Common myeloid progenitor, CD34-positive (primary cell): Measurements from ENCODE around the gene LTA4H.

Experiments used
- CTCF ChIA-PET: fragments of 350-600 bp; sonication (Branson Sonifier 250); formaldehyde crosslinking; loops from one replicate; lab custom pipeline; 2021; ENCODE audit warnings: antibody characterized with exemption; lab: Charles Lee
- POLR2A ChIA-PET: fragments of 350-600 bp; sonication (Branson Sonifier 250); formaldehyde crosslinking; loops from one replicate; lab custom pipeline; 2021; ENCODE audit warnings: antibody characterized with exemption; lab: Charles Lee
- DNase-seq, 3 donors: peaks; one replicate each; pipeline versions ENCODE4 v3.0.0 to v3.0.0-alpha.2; 2013
- H3K27ac ChIP-seq, 2 experiments: 1 replicate in 1 of 2; 2 replicates in 1 of 2; pipeline ENCODE4 v1.7.0; 2013; ENCODE audit warnings: inconsistent platforms in 2 of 2, low read length in 2 of 2, mild to moderate bottlenecking in 2 of 2, low read depth in 1 of 2, moderate library complexity in 1 of 2; ENCODE audit not compliant: severe bottlenecking in 2 of 2, insufficient read depth in 1 of 2, poor library complexity in 1 of 2
- H3K27me3 ChIP-seq, 5 experiments: replicated peaks in 2 of 5; 1 replicate in 3 of 5; 2 replicates in 2 of 5; pipeline versions ENCODE4 v1.6.1 to v1.7.0; 2013; ENCODE audit warnings: low read length in 4 of 5, mild to moderate bottlenecking in 2 of 5, moderate library complexity in 2 of 5, inconsistent platforms in 1 of 5; ENCODE audit not compliant: insufficient read depth in 5 of 5, control insufficient read depth in 4 of 5
- H3K36me3 ChIP-seq, 4 experiments: 1 replicate in 2 of 4; 2 replicates in 2 of 4; pipeline versions ENCODE4 v1.6.1 to v1.7.0; 2013; ENCODE audit warnings: low read length in 3 of 4, control low read depth in 1 of 4, mild to moderate bottlenecking in 1 of 4; ENCODE audit not compliant: control insufficient read depth in 4 of 4, insufficient read depth in 4 of 4
- H3K4me1 ChIP-seq, 4 experiments: 1 replicate in 3 of 4; 2 replicates in 1 of 4; pipeline versions ENCODE4 v1.6.1 to v1.7.1; 2013; ENCODE audit warnings: low read length in 3 of 4, mild to moderate bottlenecking in 3 of 4, control low read depth in 1 of 4, inconsistent platforms in 1 of 4, moderate library complexity in 1 of 4; ENCODE audit not compliant: control insufficient read depth in 4 of 4, insufficient read depth in 4 of 4; ENCODE audit errors: control extremely low read depth in 1 of 4
- H3K4me3 ChIP-seq, 7 experiments: 1 replicate in 4 of 7; 2 replicates in 3 of 7; pipeline versions ENCODE4 v1.5.1 to v1.7.0; 2013; ENCODE audit warnings: mild to moderate bottlenecking in 7 of 7, low read length in 6 of 7, moderate library complexity in 6 of 7, inconsistent platforms in 2 of 7, low read depth in 2 of 7, control low read depth in 1 of 7; ENCODE audit not compliant: insufficient read depth in 4 of 7, control insufficient read depth in 1 of 7; ENCODE audit errors: extremely low read depth in 1 of 7
- H3K9me3 ChIP-seq, 5 experiments: 1 replicate in 4 of 5; 2 replicates in 1 of 5; pipeline versions ENCODE4 v1.6.1 to v1.7.1; 2013; ENCODE audit warnings: low read length in 4 of 5, mild to moderate bottlenecking in 2 of 5, inconsistent platforms in 1 of 5, low read depth in 1 of 5, moderate library complexity in 1 of 5; ENCODE audit not compliant: control insufficient read depth in 4 of 5, insufficient read depth in 2 of 5; ENCODE audit errors: control extremely low read depth in 1 of 5
- WGBS: methylation state at CpG from one replicate; pipeline ENCODE4 v1.1.5; 2013; ENCODE audit not compliant: insufficient coverage; 5-methylcytosine and 5-hydroxymethylcytosine counted together

The LTA4H gene

DNA sequence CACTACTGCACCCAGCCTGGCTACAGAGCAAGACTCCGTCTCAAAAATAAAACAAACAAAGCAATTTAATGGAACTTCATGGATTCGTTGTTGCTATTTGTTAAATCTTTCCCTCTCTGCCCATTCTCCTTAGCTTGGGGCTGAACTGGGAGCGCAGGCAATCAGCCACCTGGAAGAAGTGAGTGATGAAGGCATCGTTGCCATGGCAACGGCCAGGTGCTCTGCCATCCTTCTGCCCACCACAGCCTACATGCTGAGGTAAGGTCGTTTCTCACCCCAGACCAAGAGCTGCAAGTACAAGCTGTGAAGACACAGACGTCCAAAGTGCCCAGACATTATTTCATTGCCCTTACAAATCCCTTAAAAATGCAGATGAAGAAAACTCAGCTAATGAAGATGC lies 73.2 kb downstream of the LTA4H start:
- H3K27ac ChIP-seq: no peak overlapping the region
- 95% methylated on average over 6 of the region's 7 CpGs for WGBS
- H3K9me3 ChIP-seq: no peaks in the 10 kb centered on the region
- H3K27me3 ChIP-seq: peaks cover 0 to 2% (median 0%) of the 10 kb centered on the region in 5 experiments
- ChIA-PET CTCF (interaction anchor here (0.8 to 1.9 kb wide), 7 partner anchors 12 to 44 kb away, joined by 3 to 9 read pairs (median 3); partner anchors contain the start of genes AMDHD1 and CCDC38), POLR2A (no interaction called here)
- H3K4me1 ChIP-seq: peaks cover 0 to 4% (median 0%) of the 10 kb centered on the region in 4 experiments
- H3K36me3 ChIP-seq: no peaks in the 10 kb centered on the region
- DNase-seq: no peak
- H3K4me3 ChIP-seq: no peak overlapping the region

DNA sequence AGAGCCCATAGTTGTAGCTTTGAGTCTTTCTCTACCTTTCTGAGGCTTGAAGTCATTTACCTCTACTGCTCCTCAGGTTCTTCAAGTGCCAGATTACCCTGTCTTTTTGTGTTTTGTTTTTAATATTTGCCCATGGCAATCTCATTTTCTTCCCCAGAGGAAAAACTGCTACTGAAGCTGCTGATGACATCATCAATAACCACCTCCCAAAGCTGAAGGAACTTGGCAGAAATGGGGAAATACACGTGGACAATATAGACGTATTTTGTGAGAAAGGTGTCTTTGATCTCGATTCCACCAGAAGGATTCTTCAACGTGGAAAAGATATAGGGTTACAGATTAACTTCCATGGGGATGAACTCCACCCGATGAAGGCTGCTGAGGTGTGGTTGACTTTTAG lies 75.1 kb downstream of the LTA4H start:
- CTCF ChIA-PET: interaction anchor here (1.4 to 4.5 kb wide), 2 partner anchors 39 to 42 kb away, joined by 3 to 32 read pairs; no protein-coding TSS in a partner anchor
- 100% methylated on average over 1 of the region's 5 CpGs for WGBS
- Histone ChIP-seq H3K36me3 (no peaks in the 10 kb centered on the region), H3K4me1 (peaks cover 0 to 4% (median 0%) of the 10 kb centered on the region in 4 experiments), H3K9me3 (no peaks in the 10 kb centered on the region), H3K27me3 (peaks cover 0 to 2% (median 0%) of the 10 kb centered on the region in 5 experiments), H3K27ac (no peak overlapping the region), H3K4me3 (no peak overlapping the region)
- POLR2A ChIA-PET: no interaction called here
- no peak for DNase-seq

DNA sequence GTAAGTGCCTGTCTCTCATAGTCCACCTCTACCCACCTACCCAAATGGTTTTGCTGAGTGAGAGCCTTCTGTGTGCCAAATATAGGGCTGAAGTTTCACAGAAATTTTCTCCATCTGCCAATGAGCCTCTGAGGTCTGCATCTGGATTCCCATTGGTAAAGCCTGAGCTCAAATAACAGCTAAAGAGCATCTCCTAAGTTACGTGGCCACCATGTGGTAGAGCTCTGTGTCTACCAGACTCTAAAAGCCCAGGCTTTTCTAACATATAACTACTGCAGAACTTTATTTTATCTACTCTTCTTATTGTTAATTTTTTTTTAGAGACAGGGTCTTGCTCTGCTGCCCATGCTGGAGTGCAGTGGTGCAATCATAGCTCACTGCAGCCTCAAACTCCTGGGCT lies 76.3 kb downstream of the LTA4H start:
- WGBS: no CpG with 5 or more reads among the region's 1 CpG
- ChIA-PET POLR2A (no interaction called here), CTCF (interaction anchor here (0.9 to 4.5 kb wide), 6 partner anchors 40 to 557 kb away, joined by 3 to 32 read pairs (median 4); no protein-coding TSS in a partner anchor)
- no peak overlapping the region for H3K4me3 ChIP-seq
- H3K9me3 ChIP-seq: no peaks in the 10 kb centered on the region
- H3K4me1 ChIP-seq: peaks cover 0 to 4% (median 0%) of the 10 kb centered on the region in 4 experiments
- no peak overlapping the region for H3K27ac ChIP-seq
- DNase-seq: peak; percentile 28 to 58 (median 58)
- peaks cover 0 to 2% (median 0%) of the 10 kb centered on the region in 5 experiments for H3K27me3 ChIP-seq
- H3K36me3 ChIP-seq: no peaks in the 10 kb centered on the region

DNA sequence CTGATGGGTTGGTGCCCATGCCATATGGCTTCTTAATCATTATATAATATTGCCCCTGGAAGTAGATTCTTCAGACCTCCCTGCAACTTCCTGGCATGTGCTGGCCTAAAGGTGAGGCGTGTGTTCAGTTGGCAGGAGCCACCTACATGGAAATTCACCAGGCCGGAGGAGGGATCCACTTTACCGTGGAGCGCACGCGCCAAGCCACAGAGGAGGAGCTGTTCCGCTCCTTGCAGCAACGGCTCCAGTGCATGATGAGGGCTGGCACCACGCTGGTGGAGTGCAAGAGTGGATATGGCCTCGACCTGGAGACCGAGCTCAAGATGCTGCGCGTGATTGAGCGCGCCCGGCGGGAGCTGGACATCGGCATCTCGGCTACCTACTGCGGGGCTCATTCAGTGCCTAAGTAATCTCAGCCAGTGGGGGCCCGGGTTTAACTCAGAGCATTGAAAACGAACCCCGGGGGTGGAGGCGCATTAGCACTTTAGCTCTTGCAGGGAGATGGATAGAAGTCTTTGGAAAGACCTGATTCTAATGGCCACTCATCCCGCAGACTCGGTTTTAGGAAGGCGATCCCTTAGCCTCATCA lies 78.7 kb downstream of the LTA4H start:
- Histone ChIP-seq H3K36me3 (no peaks in the 10 kb centered on the region), H3K4me3 (no peak overlapping the region), H3K27me3 (peaks cover 0 to 2% (median 0%) of the 10 kb centered on the region in 5 experiments), H3K27ac (no peak overlapping the region), H3K4me1 (no peaks in the 10 kb centered on the region), H3K9me3 (no peaks in the 10 kb centered on the region)
- CTCF ChIA-PET: interaction anchor here (4.5 to 5.1 kb wide), 2 partner anchors 14 to 39 kb away, joined by 30 to 32 read pairs; partner anchors contain the start of genes AMDHD1 and CCDC38
- POLR2A ChIA-PET: no interaction called here
- 87% methylated on average over 24 of the region's 27 CpGs for WGBS
- no peak for DNase-seq

DNA sequence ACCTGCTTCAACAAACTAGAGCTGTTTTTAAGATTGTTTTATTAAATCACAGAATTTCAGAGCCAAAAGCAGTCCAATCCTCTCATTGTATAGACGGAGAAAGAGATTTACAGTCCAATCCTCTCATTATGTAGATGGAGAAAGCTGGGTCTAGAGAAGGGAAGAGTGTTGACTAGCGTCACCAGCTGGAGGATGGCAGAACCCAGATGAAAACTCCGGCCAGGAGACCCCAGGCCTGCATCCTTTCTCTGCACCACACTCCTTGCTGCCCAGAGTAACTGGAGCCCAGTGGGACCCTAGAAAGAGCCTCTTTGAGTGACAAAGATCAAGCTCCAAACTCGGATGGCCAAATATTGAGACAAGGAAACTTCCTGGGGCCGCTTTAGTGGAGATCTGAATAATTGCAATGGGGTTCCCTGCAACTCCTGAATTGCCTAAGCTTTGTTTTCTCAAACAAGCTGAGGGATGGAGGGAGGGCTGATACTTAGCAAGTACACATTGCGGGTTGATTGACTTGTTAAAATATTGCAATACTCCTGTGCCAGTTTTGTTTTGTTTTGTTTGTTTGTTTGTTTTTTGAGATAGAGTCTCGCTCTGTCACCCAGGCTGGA lies 79.7 kb downstream of the LTA4H start:
- peaks cover 0 to 2% (median 0%) of the 10 kb centered on the region in 5 experiments for H3K27me3 ChIP-seq
- POLR2A ChIA-PET: no interaction called here
- H3K4me1 ChIP-seq: no peaks in the 10 kb centered on the region
- no peak overlapping the region for H3K4me3 ChIP-seq
- no peak for DNase-seq
- CTCF ChIA-PET: interaction anchor here (0.7 to 5.1 kb wide), 3 partner anchors 10 to 56 kb away, joined by 3 to 30 read pairs (median 3); partner anchors contain the start of genes AMDHD1 and CCDC38
- H3K27ac ChIP-seq: no peak overlapping the region
- H3K9me3 ChIP-seq: no peaks in the 10 kb centered on the region
- 100% methylated on average over 3 of the region's 7 CpGs for WGBS
- no peaks in the 10 kb centered on the region for H3K36me3 ChIP-seq

DNA sequence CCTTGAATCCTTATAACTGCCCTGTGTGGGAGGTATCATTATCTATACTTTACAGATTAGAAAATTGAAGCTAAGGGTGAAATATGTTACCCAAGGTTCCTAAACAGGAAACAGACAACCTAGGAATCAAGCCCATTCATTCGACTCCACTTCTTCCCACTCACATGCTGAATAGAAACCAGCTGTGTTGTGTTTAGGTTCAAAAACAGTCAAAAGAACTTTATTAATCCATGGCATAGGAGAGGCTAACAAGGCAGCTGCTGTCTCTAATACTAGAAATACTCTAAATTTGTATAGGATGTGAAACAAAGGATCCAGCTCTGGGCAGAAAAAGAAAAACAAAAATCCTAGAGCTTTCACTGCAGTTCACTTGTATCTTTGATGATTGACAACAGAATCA lies 82.4 kb downstream of the LTA4H start:
- Histone ChIP-seq H3K9me3 (no peaks in the 10 kb centered on the region), H3K4me1 (no peaks in the 10 kb centered on the region), H3K27me3 (no peaks in the 10 kb centered on the region), H3K4me3 (no peak overlapping the region), H3K27ac (no peak overlapping the region), H3K36me3 (no peaks in the 10 kb centered on the region)
- DNase-seq: no peak
- WGBS: no CpG with 5 or more reads among the region's 1 CpG
- CTCF ChIA-PET: interaction anchor here (0.7 to 5.1 kb wide), 3 partner anchors 10 to 47 kb away, joined by 3 to 30 read pairs (median 3); partner anchors contain the start of genes AMDHD1 and CCDC38
- POLR2A ChIA-PET: interaction anchor here (1.4 kb wide), 1 partner anchor 9 kb away, joined by 4 read pairs; no protein-coding TSS in a partner anchor

DNA sequence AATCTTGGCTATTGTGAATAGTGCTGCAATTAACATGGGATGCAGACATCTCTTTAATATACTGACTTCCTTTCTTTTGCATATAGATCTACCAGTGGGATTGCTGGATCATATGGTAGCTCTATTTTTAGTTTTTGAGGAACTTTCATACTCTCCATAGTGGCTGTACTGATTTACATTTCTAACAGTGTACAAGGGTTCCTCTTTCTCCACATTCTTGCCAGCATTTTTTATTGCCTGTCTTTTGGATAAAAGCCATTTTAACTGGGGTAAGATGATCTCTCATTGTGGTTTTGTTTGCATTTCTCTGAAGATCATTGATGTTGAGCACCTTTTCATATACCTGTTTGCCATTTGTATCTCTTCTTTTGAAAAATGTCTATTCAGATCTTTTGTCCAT lies 83.9 kb downstream of the LTA4H start:
- Histone ChIP-seq H3K4me3 (no peak overlapping the region), H3K27me3 (no peaks in the 10 kb centered on the region), H3K4me1 (no peaks in the 10 kb centered on the region), H3K9me3 (no peaks in the 10 kb centered on the region), H3K36me3 (no peaks in the 10 kb centered on the region), H3K27ac (no peak overlapping the region)
- peak in 1 of 3 donors; percentile 13 for DNase-seq
- ChIA-PET POLR2A (no interaction called here), CTCF (interaction anchor here (1.5 kb wide), 1 partner anchor 48 kb away, joined by 3 read pairs; no protein-coding TSS in a partner anchor)
